Measurements from ENCODE around the gene PLA2G2F.
"Not testable (repeated sequence)": the region's sequence is repeated elsewhere in the genome, so short reads cannot be mapped to it uniquely, and the experiment has no call there.

Gene PLA2G2F

DNA sequence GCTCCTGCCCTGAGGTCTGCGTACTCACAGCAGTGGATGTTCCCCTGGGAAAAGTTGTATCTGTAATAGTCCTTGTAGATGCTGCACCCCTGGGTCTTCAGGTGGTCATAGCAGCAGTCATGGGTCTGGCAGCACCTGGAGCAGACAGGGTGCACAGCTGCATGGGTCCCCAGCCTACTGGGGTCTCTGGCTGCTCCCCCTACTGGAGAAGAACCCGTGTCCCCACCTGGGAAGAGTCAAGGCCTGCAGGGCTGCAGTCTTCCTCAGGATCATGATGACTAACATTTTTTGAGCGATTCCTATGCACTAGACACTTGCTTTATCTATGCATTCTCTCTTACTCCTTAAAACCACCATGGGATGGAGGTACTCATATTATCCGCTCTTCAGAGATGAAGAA lies 23.6 kb upstream of the PLA2G2F start:
- DNase-seq: no peak

DNA sequence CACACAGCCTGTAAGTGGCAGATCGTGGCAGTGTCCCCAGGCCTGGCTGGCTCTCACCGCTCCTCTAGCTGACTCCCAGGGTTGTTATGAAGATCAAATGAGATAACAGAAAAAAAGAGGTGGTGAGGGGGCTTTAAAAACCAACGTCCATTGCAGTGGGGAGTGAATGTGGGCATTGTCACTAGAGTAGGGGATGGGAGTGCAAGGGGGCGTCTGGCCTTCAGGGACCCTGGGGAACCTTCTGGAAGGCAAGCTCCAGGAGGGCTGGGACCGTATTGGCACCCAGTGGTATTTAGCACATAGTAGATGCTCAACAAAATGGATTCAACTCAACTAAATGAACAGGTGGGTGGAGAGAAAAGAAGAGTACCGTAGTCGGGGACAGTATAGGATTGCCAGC lies 23.2 kb upstream of the PLA2G2F start:
- DNase-seq: no peak

DNA sequence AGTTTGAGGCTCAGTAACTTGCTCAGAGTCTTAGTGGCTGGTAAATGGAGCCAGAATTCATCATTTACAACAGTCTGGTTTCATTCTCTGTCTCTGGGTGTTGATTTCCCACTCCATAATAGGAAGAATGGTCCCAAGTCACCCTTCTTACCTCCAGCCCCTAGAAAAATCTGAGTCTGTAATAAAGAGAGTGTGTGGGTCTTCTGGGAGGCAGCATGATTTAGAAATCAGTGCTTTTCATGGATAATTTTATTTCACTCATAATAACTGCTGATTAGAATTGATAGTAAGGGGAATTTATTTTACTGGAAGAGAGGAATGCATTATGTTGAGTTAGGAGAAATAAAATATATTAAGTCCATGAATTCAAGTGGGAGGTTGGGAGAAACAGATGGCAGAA lies 21.9 kb upstream of the PLA2G2F start:
- DNase-seq: no peak

DNA sequence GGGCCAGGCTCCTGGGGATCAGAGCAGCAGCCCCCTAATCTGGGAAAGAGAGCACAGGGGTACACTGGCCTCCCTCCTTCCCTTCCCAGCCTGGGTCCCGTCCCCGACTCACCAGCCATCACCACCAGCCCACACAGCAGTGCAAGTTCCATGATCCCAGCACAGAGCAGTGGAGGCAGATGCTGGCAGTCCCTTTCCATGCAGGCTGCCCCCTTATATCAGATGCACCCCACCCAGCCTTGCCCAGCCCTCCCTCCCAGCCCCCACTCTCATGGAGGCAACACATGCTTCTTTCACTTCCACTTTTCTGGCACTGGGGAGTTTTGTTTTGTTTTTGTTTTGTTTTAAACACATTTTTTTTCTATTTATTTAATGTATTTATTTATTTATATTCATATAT lies 19.8 kb upstream of the PLA2G2F start, which contains the start of gene PLA2G2D:
TSS of gene PLA2G2D (minus strand) at position 190 of the 400 bp plus-strand sequence. CDS start at position 152, 38 bp downstream.
- no peak for DNase-seq

DNA sequence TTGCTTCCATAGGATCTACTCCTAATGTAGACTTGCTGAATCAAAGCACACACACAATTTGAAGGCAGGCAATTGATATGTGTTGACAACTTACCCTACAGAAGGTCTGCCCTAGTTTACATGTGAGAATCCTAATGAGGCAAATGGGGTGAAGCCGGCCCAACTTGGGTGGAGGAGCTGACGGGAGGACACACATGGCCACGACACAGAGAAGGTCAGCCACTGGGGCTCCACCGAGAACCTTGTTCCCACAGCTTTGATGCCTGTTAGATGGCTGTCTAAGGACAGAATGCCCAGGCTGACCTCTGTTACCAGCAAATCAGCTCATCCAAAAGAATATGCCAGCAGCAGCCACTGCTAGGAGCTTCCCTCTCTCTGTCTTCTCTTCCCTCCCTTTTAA lies 18.3 kb upstream of the PLA2G2F start:
- no peak for DNase-seq

DNA sequence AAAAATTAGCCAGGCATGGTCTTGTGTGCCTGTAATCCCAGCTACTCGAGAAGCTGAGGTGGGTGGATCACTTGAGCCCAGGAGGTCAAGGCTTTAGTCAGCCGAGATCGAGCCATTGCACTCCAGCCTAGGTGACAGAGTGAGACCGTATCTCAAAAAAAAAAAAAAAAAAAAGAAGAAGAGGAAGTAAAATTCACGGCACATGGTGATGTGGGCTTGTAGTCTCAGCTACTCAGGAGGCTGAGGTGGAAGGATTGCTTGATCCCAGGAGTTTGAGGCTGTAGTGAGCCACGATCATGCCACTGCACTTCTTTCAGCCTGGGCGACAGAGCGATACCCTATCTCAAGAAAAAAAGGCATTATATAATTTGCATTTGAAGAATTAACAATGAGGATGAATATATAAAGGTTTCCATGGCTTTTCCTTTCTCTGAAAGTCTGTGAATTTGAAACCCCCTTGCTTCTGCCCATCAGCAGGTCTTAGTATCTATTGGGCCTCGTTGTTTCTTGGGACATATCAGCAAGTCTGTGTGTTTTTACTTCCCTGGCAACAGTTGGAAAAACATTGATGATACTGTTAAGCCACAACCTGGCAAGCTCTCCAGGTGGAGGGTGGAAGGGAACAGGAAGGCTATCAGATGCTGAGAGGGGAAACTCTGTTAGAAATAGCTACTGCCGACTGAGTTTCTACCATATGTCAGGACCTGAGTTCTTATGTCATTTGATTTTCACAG lies 15.2 kb upstream of the PLA2G2F start:
- no peak for DNase-seq

DNA sequence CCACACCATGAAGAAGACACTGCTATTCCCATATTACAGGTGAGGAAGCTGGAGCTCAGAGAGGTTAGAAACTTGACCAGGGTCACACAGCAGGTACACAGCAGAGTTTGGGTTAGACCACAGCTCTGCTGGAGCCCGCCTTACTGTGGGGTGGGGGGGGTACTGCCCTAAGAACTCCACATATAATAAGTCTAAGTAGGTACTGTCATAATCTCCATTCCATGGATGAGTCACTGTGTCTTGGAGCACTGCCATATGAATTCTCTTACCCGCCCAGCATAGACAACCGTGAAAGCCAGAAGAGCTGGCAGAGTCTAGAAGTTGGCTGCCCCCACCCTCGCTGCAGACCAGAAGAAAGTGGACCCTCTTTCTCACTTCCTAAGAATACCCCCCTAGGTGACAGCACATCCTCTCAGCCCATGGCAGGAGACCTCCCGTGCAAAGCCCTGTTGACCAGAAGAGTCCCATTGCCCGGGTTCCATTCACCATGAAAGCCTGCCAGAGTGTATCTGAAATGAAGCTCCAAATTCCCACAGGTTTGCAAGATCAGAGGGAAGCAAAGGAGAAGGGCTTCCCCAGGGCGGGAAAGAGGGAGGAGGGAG lies 14.6 kb upstream of the PLA2G2F start:
- no peak for DNase-seq

DNA sequence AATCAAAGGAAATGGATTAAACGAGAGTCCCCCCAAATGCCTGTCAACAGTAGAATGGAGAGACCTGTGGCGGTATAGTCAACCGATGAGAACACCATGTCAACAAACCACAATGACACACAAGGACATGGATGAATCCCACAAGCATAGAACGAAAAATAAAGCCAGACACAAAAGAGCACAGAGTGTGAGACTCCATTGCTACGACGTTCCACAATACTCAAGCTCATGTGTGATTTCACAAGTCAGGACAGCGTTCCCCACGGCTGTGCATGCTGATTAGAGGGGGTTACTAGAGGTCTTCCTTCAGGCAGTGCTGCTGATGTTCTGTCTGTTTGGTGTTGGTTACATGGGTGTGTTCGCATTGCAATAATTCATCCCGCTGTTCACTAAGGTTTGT lies 14.0 kb upstream of the PLA2G2F start:
- no peak for DNase-seq

DNA sequence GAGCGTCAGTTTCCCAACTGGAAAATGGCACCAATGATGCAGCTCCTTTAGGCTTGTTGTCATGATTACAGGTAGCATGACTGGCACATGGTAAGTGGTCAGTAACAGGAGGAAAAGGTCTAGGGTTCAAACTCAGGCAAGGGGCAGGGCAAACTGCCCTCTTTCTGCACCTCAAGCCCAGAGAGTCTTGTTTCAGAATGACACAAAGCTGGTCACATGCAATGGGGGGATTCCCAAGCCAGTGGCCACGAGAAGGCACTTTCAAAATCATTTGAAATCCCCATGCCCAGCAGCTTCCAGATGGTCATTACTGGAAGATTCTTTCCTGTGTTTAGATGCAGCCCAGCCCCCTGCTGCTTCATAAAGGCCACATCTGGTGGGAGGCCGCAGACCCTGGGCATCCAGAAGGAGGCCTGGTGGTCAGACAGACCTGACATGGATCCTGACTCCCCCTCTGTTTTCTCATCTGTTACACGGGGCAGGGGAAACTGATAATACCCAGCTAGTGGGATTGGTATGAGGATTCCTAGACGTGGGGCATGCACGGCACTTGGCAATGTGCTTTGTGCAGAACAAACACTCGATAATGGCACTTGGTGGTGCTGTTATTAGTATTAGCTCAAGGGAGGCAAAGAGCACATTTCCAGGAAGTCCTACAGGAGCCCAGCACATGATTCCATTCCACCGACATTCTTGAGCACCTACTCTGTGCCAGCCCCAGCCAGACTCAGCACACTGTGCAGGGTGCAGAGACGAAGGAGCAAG lies 12.9 kb upstream of the PLA2G2F start:
- DNase-seq: no peak

DNA sequence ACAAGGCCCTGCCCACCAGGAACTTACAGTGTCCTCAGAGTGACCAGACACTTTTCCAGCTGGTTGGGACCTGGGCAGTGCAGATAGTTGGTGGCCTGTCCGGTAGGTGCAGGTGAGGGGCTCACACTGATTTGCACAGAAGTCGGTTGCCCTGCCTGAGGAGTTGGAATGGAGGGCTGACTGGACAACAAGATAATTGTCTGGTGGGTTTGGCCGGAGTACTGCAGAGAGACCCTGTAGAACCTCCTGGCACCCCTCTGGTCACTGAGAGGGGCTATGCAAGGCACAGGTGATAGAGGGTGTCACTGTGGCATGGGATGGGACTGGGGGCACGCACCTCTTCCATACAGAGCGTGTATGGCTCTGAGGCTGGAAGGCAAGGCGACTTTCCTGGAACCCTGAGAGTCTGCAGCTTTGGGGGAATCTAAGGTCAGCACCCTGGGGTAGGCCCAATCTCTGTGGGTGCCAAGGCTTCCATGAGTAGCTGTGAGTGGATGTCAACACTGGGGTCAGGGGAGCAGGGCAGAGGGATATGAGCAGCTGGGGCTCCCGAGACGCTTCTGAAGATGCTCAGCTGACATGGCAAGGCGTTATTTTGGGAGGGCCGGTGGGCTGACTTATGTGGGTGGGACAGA lies 12.2 kb upstream of the PLA2G2F start:
- DNase-seq: no peak

DNA sequence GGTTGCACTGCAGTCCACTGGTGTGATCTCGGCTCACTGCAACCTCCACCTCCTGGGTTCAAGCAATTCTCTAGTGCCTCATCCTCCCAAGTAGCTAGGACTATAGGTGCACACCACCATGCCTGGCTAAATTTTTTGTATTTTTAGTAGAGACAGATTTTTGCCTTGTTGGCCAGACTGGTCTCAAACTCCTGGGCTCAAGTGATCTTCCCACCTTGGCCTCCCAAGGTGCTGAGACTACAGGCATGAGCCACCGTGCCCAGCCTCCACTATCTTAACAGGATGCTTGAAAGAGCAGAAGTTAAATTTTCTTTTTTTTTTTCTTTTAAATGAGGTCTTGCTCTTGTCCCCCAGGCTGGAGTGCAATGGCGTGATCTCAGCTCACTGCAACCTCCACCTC lies 8.6 kb upstream of the PLA2G2F start:
- not testable (repeated sequence) for DNase-seq

DNA sequence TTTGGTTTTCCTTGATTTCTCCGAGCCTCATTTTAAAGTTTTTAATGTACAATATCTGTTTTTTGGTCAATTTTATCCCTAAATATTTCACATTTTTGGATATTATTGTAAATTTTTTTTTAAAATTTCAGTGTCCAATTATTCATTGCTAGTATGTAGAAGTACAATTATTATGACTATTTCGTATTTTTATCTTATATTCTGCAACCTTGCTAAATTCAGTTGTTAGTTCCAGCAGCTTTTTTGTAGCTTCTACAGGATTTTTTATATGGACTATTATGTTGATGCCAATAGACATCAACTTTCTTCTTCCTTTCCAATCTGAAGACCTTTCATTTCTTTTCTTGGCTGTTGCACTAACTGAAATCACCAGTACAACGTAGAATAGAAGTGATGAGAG lies 4.1 kb upstream of the PLA2G2F start:
- no peak for DNase-seq

DNA sequence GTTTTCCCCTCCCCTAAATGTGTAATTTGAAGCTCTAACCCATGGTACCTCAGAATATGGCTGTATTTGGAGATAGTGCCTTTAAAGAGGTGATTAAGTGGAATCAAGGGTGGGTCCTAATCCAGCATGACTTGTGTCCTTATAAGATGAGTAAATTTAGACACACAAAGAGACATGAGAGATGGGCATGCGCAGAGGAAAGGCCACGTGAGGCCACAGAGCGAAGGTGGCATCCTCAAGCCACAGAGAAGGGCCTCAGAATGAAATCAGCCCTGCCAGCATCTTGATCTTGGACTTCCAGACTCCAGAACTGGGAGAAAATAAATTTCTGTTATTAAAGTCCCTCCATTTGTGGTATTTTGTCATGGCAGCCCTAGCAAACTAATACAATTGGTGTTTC lies 2.9 kb upstream of the PLA2G2F start:
- no peak for DNase-seq

DNA sequence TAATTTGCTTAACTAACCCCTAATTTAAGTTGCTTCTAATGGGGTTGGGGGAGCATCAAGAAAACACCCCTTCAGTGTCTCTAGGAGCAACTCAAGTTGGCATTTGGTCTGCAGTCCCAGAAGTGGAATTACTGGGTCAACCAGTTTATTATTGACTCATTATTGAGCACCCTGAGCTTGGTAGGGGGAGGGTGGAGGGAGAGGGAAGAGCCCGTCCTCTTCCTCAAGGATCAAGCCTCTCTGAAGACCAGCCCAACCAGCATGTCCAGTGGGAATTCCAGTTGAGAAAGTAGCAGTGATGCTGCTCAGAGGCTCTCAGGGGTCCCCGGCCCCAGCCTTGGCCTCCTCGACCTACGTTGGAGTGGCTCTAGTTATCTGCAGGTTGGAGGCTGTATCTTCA lies 2.1 kb upstream of the PLA2G2F start:
- DNase-seq: no peak

DNA sequence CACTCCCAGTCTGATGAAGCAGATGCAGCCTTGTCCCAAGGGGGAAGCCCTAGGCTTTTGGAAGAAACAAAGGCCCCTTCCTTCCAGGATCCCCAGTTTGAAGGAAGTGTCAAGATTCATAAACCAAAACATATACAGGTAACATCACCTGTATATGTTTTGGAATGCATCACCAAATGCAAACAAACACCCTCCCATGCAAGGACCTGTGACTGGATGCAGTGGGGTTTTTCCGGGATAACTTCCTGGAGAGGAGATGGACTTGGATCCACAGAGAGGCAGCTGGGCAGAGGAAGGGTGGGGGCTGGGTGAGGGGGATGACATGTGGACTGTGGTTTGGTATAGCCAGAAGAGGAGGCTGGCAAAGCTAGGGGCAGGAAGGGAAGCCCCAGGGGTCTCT lies 1.5 kb upstream of the PLA2G2F start:
- no peak for DNase-seq

DNA sequence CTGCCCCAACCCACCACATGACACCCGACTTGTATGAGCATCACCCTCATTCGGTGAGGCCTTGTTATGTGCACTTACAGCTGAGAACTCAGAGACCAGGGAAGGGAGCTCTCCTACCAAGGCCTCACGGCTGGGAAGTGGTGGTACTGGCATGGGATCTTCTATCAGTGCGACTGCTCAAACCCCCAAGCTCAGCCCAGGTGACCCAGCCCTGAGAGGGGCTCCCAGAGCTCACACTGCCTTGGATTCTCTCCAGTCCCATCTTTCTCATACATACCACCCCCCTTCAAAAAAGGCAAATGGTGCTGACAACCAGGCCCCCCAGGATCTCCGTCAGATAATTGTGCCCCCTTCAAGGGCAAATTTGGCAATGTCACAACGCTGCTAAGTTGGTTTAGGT lies 777 bp upstream of the PLA2G2F start:
- DNase-seq: no peak

DNA sequence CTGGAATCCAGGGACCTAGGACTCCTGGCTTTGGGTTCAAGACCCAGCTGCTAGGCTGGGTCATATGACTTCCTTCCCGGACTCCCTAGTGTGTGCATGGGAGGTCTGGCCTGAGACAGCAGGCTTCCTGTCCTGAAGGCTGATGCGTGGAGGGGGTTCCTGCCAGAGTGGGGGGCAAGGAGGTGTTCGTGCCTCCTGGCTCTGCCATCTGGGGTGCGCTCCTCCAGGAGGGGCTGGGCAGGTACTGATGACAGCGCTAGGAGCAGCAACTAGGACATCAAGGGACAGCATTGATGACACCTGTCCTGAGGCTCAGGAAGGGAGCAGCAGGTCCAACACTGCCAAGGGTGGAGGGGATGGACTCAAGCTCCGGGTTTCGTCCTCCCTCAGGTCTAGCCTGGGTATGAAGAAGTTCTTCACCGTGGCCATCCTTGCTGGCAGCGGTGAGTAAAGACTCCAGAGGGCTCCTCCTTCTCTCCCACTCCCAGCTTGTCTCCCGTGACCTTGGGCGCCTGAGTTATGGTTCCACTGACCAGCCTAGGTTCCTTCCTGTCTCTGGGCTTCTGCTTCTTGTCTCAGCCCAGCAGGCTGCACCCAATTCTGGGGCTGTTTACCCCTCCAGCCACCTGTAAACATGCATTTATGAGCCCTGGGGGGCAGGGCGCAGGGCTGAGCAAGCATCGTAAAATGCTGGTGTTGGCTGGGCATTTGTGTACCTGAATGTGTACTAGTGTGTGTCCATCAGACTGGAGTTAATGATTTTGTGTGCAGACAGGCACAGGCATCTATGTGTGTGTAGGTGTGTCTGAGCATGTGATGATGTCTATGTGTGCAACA lies 871 bp downstream of the PLA2G2F start:
- no peak for DNase-seq

DNA sequence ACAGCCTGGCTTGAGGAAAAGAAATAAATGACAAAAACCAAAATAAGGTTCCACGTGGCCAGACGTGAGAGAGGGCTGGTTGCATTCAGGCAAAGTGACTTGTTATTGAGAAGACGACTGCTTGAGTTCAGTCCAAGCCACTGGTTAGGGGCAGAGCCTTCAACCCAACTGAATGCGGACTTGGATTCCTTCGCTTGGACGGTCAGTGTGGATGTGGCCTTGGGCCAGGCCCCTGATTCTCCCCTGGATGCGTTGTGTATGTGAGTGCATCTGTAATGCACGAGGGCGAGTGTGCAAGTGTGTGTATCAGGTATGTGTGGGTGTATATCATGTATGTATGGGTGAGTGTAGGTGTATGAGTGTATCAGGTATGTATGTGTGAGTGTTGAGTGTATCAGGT lies 1.9 kb downstream of the PLA2G2F start:
- DNase-seq: no peak

DNA sequence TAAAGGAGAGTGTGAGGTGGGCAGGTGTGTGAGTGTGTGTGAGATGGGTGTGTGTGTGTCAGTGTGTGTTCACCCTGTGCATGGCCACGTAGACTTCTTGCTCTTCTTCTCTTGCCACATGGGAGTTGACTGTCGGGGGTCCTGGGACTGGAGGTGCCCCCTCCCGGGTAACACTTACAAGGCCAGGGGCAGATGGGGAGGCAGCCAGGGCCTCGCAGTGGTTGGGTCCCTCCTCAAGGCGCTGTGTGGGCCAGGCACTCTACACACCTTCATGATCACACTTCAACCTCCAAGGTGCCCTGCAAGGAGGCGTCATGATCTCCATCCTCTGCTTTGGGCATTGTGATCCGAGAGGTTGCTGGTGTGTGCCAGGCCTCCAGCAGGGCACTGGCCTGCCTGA lies 2.3 kb downstream of the PLA2G2F start:
- DNase-seq: no peak

DNA sequence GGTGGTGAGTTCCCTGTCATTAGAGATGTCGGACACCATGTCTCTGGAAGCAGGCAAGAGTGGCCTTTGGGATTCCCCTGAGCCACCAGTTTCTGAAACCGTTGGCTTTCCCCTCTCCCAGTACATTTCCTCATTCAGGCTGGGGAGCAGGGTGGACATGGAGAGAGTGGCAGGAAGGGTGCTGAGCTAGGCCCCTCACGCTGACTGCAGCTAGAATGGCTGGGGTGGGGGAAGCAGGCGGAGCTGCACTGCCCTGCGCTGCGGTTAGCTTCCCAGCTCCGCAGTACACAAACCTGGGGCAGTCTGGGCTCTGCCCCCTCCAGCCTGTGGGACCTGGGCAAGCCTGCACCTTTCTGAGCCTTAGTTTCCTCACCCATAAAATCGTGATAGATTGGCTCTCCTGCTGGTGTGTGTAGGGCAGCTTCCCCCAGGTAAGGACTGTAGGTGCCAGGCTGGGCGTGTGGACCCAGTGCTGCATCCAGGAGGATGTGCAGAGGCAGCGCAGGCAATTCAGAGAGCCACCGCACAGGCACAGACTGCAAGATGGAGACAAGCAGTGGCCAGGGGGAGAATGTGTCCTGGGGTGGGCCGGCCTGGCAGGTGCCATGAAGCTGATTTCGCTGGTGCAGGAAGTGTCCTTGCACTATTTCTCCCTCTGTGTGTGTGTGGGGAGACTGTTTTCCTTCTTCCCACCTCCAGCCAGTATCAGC lies 3.0 kb downstream of the PLA2G2F start:
- no peak for DNase-seq

DNA sequence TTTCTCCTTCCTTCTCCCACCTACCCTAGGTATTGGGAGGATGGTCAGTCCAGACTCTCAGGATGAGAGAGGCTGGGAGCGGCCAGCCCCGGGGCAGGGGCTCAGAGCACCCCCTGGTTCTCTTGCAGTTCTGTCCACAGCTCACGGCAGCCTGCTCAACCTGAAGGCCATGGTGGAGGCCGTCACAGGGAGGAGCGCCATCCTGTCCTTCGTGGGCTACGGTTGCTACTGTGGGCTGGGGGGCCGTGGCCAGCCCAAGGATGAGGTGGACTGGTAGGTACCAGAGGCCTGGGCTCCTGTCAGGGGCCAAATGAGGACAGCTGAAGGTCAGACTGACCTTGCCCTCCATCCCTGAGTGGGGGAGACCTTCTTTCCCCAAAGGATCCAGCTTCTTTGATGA lies 4.2 kb downstream of the PLA2G2F start:
- no peak for DNase-seq
